AG09319 (cell line): ENCODE data around the gene CLEC14A.
A peak's percentile ranks its signal among the peaks of the same experiment; 100 is the strongest.

ENCODE experiments used
- DNase-seq: peaks from one replicate; pipeline ENCODE4 v3.0.0-alpha.2; 2010; ENCODE audit warnings: low read depth; ENCODE audit errors: extremely low read depth
- CTCF ChIP-seq: IDR thresholded peaks from 2 replicates; pipeline ENCODE4 v1.5.1; 2011; ENCODE audit warnings: low read depth, mild to moderate bottlenecking, inconsistent platforms, low read length, moderate library complexity

The CLEC14A gene

GRCh38 chr14:38210587-38211216, 45.2 kb downstream of the CLEC14A start:
- TF ChIP-seq CTCF: peak; percentile 35
- DNase-seq: no peak

- DNase-seq: no peak
- TF ChIP-seq CTCF: no peak
Measured at GRCh38 chr14:38209572-38210557, 46.0 kb downstream of the CLEC14A start.

GRCh38 chr14:38208618-38209562, 47.0 kb downstream of the CLEC14A start:
- no peak for DNase-seq
- TF ChIP-seq CTCF: peak; percentile 26

- DNase-seq: no peak
- no peak for TF ChIP-seq CTCF
Measured at GRCh38 chr14:38207736-38208617, 47.9 kb downstream of the CLEC14A start, which contains the start of gene SSTR1. TSS of gene SSTR1 (plus strand) at chr14:38207904. CDS start at chr14:38209390, 1,486 bp downstream.

GRCh38 chr14:38207377-38207735, 48.5 kb downstream of the CLEC14A start:
- DNase-seq: no peak
- no peak for TF ChIP-seq CTCF

GRCh38 chr14:38206689-38207376, 49.1 kb downstream of the CLEC14A start:
- DNase-seq: no peak
- no peak for TF ChIP-seq CTCF
